ENCODE data around the gene FBXO15.

FBXO15 gene

DNA sequence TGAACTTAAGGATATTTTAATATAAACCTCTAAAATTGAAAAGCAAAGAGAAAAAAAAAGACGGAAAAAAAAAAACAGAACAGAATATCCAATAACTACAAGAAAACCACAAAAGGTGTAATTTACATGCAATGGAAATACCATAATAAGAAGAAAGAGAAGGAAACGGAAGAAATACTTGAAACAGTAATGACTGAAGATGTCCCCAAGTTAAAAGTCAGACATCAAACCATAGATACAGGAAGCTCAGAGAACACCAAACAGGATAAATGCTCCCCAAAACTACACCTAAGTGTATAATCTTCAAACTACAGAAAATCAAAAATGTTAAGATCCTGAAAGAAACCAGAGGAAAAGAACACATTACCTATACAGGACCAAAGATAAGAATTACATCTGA is 39.2 kb downstream of the FBXO15 start:
- no peaks in the 10 kb centered on the region for H3K36me3 ChIP-seq (ENCODE audit: insufficient read depth, low read length)
- no peaks in the 10 kb centered on the region for H3K4me1 ChIP-seq (ENCODE audit: insufficient read depth, low read length, poor library complexity, severe bottlenecking)
- no peaks in the 10 kb centered on the region for H3F3A ChIP-seq (ENCODE audit: low read depth)
- no peaks in the 10 kb centered on the region for H3K27me3 ChIP-seq (ENCODE audit: insufficient read depth, low read length, poor library complexity, severe bottlenecking)
- no peaks in the 10 kb centered on the region for H3K9me2 ChIP-seq (replicated peaks; ENCODE audit: low read depth, low read length)
- H3K4me3 ChIP-seq (ENCODE audit: low read length, poor library complexity, severe bottlenecking), result no peak overlapping the region
- no peak for TF ChIP-seq EZH2phosphoT487 (IDR thresholded peaks at IDR 0.05; ENCODE audit: borderline replicate concordance)
- no peak for TF ChIP-seq CTCF (conservative IDR thresholded peaks at IDR 0.05; ENCODE audit: low read length)
- H3K79me2 ChIP-seq (ENCODE audit: insufficient read depth, low read length), result no peaks in the 10 kb centered on the region
- no peak overlapping the region for H3K4me2 ChIP-seq (ENCODE audit: low read depth, low read length, poor library complexity, severe bottlenecking)
- no peaks in the 10 kb centered on the region for H4K20me1 ChIP-seq (ENCODE audit: insufficient read depth, low read length, poor library complexity, severe bottlenecking)
- no peak overlapping the region for H3K9ac ChIP-seq (ENCODE audit: low read depth, low read length, poor library complexity, severe bottlenecking)
- H2AFZ ChIP-seq (ENCODE audit: low read length), result no peak overlapping the region
- H3K9me3 ChIP-seq (ENCODE audit: insufficient read depth, low read depth, low read length), result peaks cover 6% of the 10 kb centered on the region; the same call in 1 of the 2 replicates

- Histone ChIP-seq H3K9ac (ENCODE audit: low read depth, low read length, poor library complexity, severe bottlenecking) (no peak overlapping the region), H3K9me2 (replicated peaks; ENCODE audit: low read depth, low read length) (no peaks in the 10 kb centered on the region), H3F3A (ENCODE audit: low read depth) (no peaks in the 10 kb centered on the region), H3K9me3 (ENCODE audit: insufficient read depth, low read depth, low read length) (no peaks in the 10 kb centered on the region), H4K20me1 (ENCODE audit: insufficient read depth, low read length, poor library complexity, severe bottlenecking) (no peaks in the 10 kb centered on the region), H3K4me2 (ENCODE audit: low read depth, low read length, poor library complexity, severe bottlenecking) (no peak overlapping the region), H3K79me2 (ENCODE audit: insufficient read depth, low read length) (no peaks in the 10 kb centered on the region), H3K4me3 (ENCODE audit: low read length, poor library complexity, severe bottlenecking) (no peak overlapping the region), H3K27me3 (ENCODE audit: insufficient read depth, low read length, poor library complexity, severe bottlenecking) (no peaks in the 10 kb centered on the region), H3K4me1 (ENCODE audit: insufficient read depth, low read length, poor library complexity, severe bottlenecking) (no peaks in the 10 kb centered on the region), H2AFZ (ENCODE audit: low read length) (no peak overlapping the region), H3K36me3 (ENCODE audit: insufficient read depth, low read length) (no peaks in the 10 kb centered on the region)
- no peak for TF ChIP-seq EZH2phosphoT487 (IDR thresholded peaks at IDR 0.05; ENCODE audit: borderline replicate concordance)
These were observed 49.8 kb downstream of the FBXO15 start for GRCh38 chr18:74097803-74098202.

DNA sequence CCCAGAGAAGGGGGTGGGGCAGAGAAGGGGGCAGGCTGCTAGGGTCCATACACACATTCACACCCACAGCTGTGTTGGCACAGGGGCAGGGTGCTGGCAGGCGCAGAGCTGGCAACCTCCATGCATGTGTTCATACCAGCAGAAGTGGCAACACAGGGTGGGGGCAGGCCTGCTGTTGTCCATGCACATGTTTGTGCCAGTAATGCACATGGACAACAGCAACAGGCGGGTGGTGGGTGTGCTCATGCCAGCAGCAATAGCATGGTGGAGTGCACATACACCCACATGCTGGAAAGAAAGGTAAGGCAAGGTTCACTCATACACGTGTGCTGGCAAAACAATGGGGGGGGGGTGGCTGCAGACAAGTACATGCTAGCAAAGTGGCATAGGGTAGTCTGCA is 54.7 kb downstream of the FBXO15 start:
- no peaks in the 10 kb centered on the region for H3K36me3 ChIP-seq (ENCODE audit: insufficient read depth, low read length)
- H3K4me2 ChIP-seq (ENCODE audit: low read depth, low read length, poor library complexity, severe bottlenecking), result no peak overlapping the region
- H3F3A ChIP-seq (ENCODE audit: low read depth), result no peaks in the 10 kb centered on the region
- H3K9me2 ChIP-seq (replicated peaks; ENCODE audit: low read depth, low read length), result no peaks in the 10 kb centered on the region
- H3K9ac ChIP-seq (ENCODE audit: low read depth, low read length, poor library complexity, severe bottlenecking), result no peak overlapping the region
- TF ChIP-seq CTCF (conservative IDR thresholded peaks at IDR 0.05; ENCODE audit: low read length) (no peak), EZH2phosphoT487 (IDR thresholded peaks at IDR 0.05; ENCODE audit: borderline replicate concordance) (no peak)
- no peaks in the 10 kb centered on the region for H3K4me1 ChIP-seq (ENCODE audit: insufficient read depth, low read length, poor library complexity, severe bottlenecking)
- H2AFZ ChIP-seq (ENCODE audit: low read length), result no peak overlapping the region
- no peaks in the 10 kb centered on the region for H4K20me1 ChIP-seq (ENCODE audit: insufficient read depth, low read length, poor library complexity, severe bottlenecking)
- H3K9me3 ChIP-seq (ENCODE audit: insufficient read depth, low read depth, low read length), result no peaks in the 10 kb centered on the region
- H3K27me3 ChIP-seq (ENCODE audit: insufficient read depth, low read length, poor library complexity, severe bottlenecking), result no peaks in the 10 kb centered on the region
- H3K79me2 ChIP-seq (ENCODE audit: insufficient read depth, low read length), result no peaks in the 10 kb centered on the region
- H3K4me3 ChIP-seq (ENCODE audit: low read length, poor library complexity, severe bottlenecking), result no peak overlapping the region

DNA sequence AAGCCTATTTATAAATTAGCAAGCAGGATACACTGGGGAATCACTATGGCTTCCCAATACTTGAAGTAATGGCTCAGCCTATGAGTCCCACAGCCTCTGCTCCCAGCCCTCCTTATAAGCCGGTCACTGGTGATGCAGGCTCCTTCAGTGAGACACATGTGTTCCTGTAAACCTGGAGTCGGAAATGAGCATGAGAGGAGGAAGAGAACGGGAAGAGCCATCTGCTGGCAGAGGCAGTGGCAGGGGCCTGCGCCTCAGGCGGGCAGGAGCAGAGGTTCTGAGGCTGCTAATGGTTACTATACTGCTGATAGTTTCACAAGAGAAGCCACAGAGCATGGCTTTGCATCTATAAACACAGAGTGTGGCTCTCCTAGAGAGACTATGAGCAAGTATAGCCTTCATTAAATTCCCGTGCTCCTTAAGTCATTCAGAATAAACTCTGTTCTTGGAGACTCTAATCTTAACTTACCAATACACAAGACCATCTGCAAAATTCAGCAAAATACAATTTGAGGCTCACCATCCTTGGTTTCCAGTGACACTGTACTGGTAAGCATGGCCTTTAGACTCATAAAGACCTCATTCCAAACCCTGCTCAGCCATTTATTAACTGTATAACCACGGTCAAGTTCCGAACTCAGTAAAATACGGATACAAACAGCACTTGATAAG is 63.3 kb downstream of the FBXO15 start:
- Histone ChIP-seq H4K20me1 (ENCODE audit: insufficient read depth, low read length, poor library complexity, severe bottlenecking) (no peaks in the 10 kb centered on the region), H3K9ac (ENCODE audit: low read depth, low read length, poor library complexity, severe bottlenecking) (no peak overlapping the region), H2AFZ (ENCODE audit: low read length) (no peak overlapping the region), H3K4me3 (ENCODE audit: low read length, poor library complexity, severe bottlenecking) (no peak overlapping the region), H3K4me1 (ENCODE audit: insufficient read depth, low read length, poor library complexity, severe bottlenecking) (peaks cover 7% of the 10 kb centered on the region), H3K79me2 (ENCODE audit: insufficient read depth, low read length) (no peaks in the 10 kb centered on the region), H3K4me2 (ENCODE audit: low read depth, low read length, poor library complexity, severe bottlenecking) (no peak overlapping the region), H3K27me3 (ENCODE audit: insufficient read depth, low read length, poor library complexity, severe bottlenecking) (no peaks in the 10 kb centered on the region), H3K36me3 (ENCODE audit: insufficient read depth, low read length) (no peaks in the 10 kb centered on the region), H3K9me3 (ENCODE audit: insufficient read depth, low read depth, low read length) (no peaks in the 10 kb centered on the region), H3K9me2 (replicated peaks; ENCODE audit: low read depth, low read length) (no peaks in the 10 kb centered on the region), H3F3A (ENCODE audit: low read depth) (no peaks in the 10 kb centered on the region)
- no peak for TF ChIP-seq EZH2phosphoT487 (IDR thresholded peaks at IDR 0.05; ENCODE audit: borderline replicate concordance)
- no peak for TF ChIP-seq CTCF (conservative IDR thresholded peaks at IDR 0.05; ENCODE audit: low read length)

Measured in Loucy (cell line).